ENCODE data around the gene CTNNA3. TPM values are rescaled to one million over a fixed set of nuclear protein-coding genes. Genes with fewer than 3 reads are reported as not detected.

The CTNNA3 gene
- total and polyA plus RNA-seq, 2 of the 4 experiments (the other 2 are of a cell fraction) = 0.19 to 0.90 TPM

DNA sequence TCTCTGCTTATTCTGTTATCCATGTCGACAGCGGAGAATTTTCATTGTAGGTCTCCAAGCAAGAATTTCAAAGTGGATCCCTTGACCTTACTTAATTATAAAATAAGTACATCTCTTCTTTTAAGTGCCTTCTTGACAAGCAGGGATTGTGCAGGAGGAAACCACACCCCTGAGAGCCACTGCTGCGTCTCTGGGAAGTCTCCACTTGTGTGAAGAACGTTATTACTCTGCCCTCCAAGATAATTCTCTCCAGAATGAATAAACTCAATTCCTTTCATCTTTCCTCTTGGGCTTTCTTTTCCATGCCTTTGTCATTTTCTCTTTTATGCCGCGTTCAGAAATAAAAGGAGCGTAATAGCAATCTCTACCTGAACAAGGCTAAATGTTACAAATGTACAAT lies 1801.0 kb downstream of the CTNNA3 start:
- no CpG with 5 or more reads among the region's 7 CpGs for WGBS, 2 experiments (ENCODE audit: extremely low coverage in 2 of 2, insufficient read length in 1 of 2)
- no peaks in the 10 kb centered on the region for H3K36me3 ChIP-seq (ENCODE audit: control insufficient read depth, insufficient read depth, low read length)
- ATAC-seq (ENCODE audit: low read depth) = no peak
- no peak overlapping the region for H2AK9ac ChIP-seq (replicated peaks; ENCODE audit: low read depth, low read length, poor library complexity)
- POLR2A ChIA-PET (ENCODE audit: unreplicated experiment) = no interaction called here
- H2BK20ac ChIP-seq (ENCODE audit: low read depth, low read length) = no peak overlapping the region
- CTCF ChIA-PET = no interaction called here
- no peak overlapping the region for H2AK5ac ChIP-seq (ENCODE audit: low read depth, low read length)
- DNase-seq = no peak
- no peak overlapping the region for H3K4ac ChIP-seq (ENCODE audit: low read depth, low read length)
- no peak overlapping the region for H3K56ac ChIP-seq (ENCODE audit: extremely low read depth, insufficient read depth, low read length)
- H2AFZ ChIP-seq (replicated peaks; ENCODE audit: low read length, poor library complexity) = no peak overlapping the region
- dilution Hi-C loops (cut with HindIII; ENCODE audit: low sequenced_read_pairs, unreplicated experiment) = no loop called here
- H3K4me1 ChIP-seq (ENCODE audit: control insufficient read depth, insufficient read depth, low read length) = no peaks in the 10 kb centered on the region
- no peak overlapping the region for H3K23ac ChIP-seq (ENCODE audit: low read depth, low read length)
- no peak overlapping the region for H2BK120ac ChIP-seq (ENCODE audit: low read depth, low read length)
- in situ Hi-C loops (cut with MboI; ENCODE audit: low sequenced_read_pairs) = no loop called here
- no peaks in the 10 kb centered on the region for H4K20me1 ChIP-seq (ENCODE audit: insufficient read depth, low read length)
- no peak overlapping the region for H3K4me2 ChIP-seq (ENCODE audit: low read depth, low read length)
- intact Hi-C loops (cut with micrococcal nuclease) = no loop called here
- H3K27me3 ChIP-seq (ENCODE audit: control insufficient read depth, insufficient read depth, low read length) = no peaks in the 10 kb centered on the region
- no peak overlapping the region for H2BK5ac ChIP-seq (ENCODE audit: low read depth, low read length, poor library complexity, severe bottlenecking)
- H4K8ac ChIP-seq (ENCODE audit: low read depth in 2 of 2, low read length in 2 of 2) = no peak overlapping the region
- no peaks in the 10 kb centered on the region for H3K9me3 ChIP-seq (ENCODE audit: control insufficient read depth, insufficient read depth, low read length)
- no peak overlapping the region for H3K4me3 ChIP-seq (ENCODE audit: insufficient read depth, low read depth, low read length)
- BruUV-seq (replicated peaks) = no TSS peak
- H3K9ac ChIP-seq (ENCODE audit: low read depth, low read length) = no peak overlapping the region
- H4K5ac ChIP-seq (ENCODE audit: low read depth, low read length) = no peak overlapping the region
- TF ChIP-seq CEBPB (IDR thresholded peaks at IDR 0.05; ENCODE audit: low read depth, low read length) (no peak), FOS (IDR thresholded peaks at IDR 0.05; ENCODE audit: low read depth, low read length) (no peak), NFE2L2 (IDR thresholded peaks at IDR 0.05; ENCODE audit: low read depth, low read length) (no peak)
- H3K9me1 ChIP-seq (ENCODE audit: insufficient read depth, low read length) = no peaks in the 10 kb centered on the region
- no peaks in the 10 kb centered on the region for H3K79me1 ChIP-seq (ENCODE audit: low read depth in 1 of 2, low read length in 2 of 2)
- H3K14ac ChIP-seq (replicated peaks; ENCODE audit: low read depth, low read length) = no peak overlapping the region
- H2BK15ac ChIP-seq (ENCODE audit: low read depth, low read length) = no peak overlapping the region
- no peak overlapping the region for H3K27ac ChIP-seq (ENCODE audit: insufficient read depth, low read length)
- no peak overlapping the region for H3K18ac ChIP-seq (ENCODE audit: low read depth, low read length)
- no peak overlapping the region for H4K91ac ChIP-seq (ENCODE audit: insufficient read depth, low read depth, low read length)
